Heart right ventricle (tissue), 16 donors: ENCODE measurements around the gene VARS2. TPM values are rescaled to one million over a fixed set of nuclear protein-coding genes. Genes with fewer than 3 reads are reported as not detected.
A peak's percentile ranks its signal among the peaks of the same experiment; 100 is the strongest.

Source experiments
- ATAC-seq, 8 donors: fragments of 200-7000 bp; cut with Tn5 transposase; one replicate each; pipeline ENCODE4 v1.9.1; 2020; ENCODE audit warnings: mild to moderate bottlenecking in 8 of 8, moderate library complexity in 8 of 8, moderate number of reproducible peaks in 1 of 8
- DNase-seq, 2 donors: peaks; one replicate each; pipeline ENCODE4 v3.0.0-alpha.2; 2020
- H3K27ac ChIP-seq, 10 donors: fragments of 200-600 bp; sonication (generic) in 2 of 10; one replicate each; pipeline versions ENCODE4 v1.5.0 to v1.8.0; 2020 to 2022; ENCODE audit warnings: mild to moderate bottlenecking in 3 of 10
- H3K27me3 ChIP-seq, 7 donors: fragments of 200-600 bp; one replicate each; pipeline ENCODE4 v1.8.0; 2021 to 2022; ENCODE audit warnings: mild to moderate bottlenecking in 2 of 7
- H3K36me3 ChIP-seq, 9 donors: fragments of 200-600 bp; sonication (generic) in 1 of 9; one replicate each; pipeline versions ENCODE4 v1.5.0 to v1.8.0; 2020 to 2022; ENCODE audit warnings: mild to moderate bottlenecking in 2 of 9
- H3K4me1 ChIP-seq, 9 donors: fragments of 200-600 bp; sonication (generic) in 1 of 9; one replicate each; pipeline versions ENCODE4 v1.5.0 to v1.8.0; 2020 to 2022; ENCODE audit warnings: mild to moderate bottlenecking in 4 of 9
- H3K4me3 ChIP-seq, 10 donors: fragments of 200-600 bp; sonication (generic) in 2 of 10; one replicate each; pipeline versions ENCODE4 v1.5.0 to v1.8.0; 2020 to 2022; ENCODE audit warnings: mild to moderate bottlenecking in 7 of 10, moderate library complexity in 2 of 10
- H3K9me3 ChIP-seq, 11 donors: fragments of 200-600 bp in 10 of 11; sonication (generic) in 2 of 11; one replicate each; pipeline versions ENCODE4 v1.5.0 to v1.8.0; 2013 to 2022; ENCODE audit warnings: mild to moderate bottlenecking in 2 of 11, control low read depth in 1 of 11, moderate library complexity in 1 of 11
- CTCF ChIP-seq, 9 donors: fragments of 200-600 bp; sonication (generic) in 2 of 9; IDR thresholded peaks; one replicate each; pipeline versions ENCODE4 v1.5.0 to v1.8.0; 2021 to 2022; ENCODE audit warnings: antibody characterized with exemption in 9 of 9, mild to moderate bottlenecking in 5 of 9, moderate library complexity in 1 of 9
- WGBS, 2 donors: extraction: QIAGEN DNeasy Blood & Tissue Kit; methylation state at CpG; one replicate each; pipeline ENCODE4 v1.1.7; 2013; ENCODE audit warnings: inconsistent platforms in 1 of 2; 5-methylcytosine and 5-hydroxymethylcytosine counted together
- intact Hi-C, 10 donors: fragments of 100-400 bp; cut with DNase I; formaldehyde crosslinking; loops; one replicate each; pipeline versions ENCODE4 v1.11.1 to v1.14.2; 2022
- polyA plus RNA-seq, 2 donors: library from polyadenylated mRNA; stranded (reverse); fragments of 200-250 nt; gene quantifications; one replicate each; pipeline ENCODE4 v1.2.3, GENCODE V29; 2013
- total RNA-seq, 10 donors: library from RNA; stranded (reverse); fragmentation: NEBNext Ultra II Directional in 3 of 10; extraction: Animal tissue kit (Norgen Biotek cat#: 25700) in 3 of 10; gene quantifications; one replicate each; pipeline versions ENCODE4 v1.2.1 to v1.2.4, GENCODE V29; 2021 to 2023
- donor health status: Arrhythmogenic right ventricular cardiomyopathy.
- donor health status: ischemic (EF 13 %, LVEDD 7.1; RV severe dilation, severe dysfunction).
- donor health status: healthy with polysubstance abuse.
- donor health status: DM: no; HTN: yes; CAD: no.
- donor health status: DM: no; HTN: no; CAD: no.
- donor health status: ischemic (EF 25% LVEDD 6.9; RV normal size, moderate dysfunction).
- donor health status: ischemic (EF 25% LVEDD 5.7; RV mildly dilated, moderate dysfunction).
- donor health status: healthy.
- donor health status: DM: yes; HTN: yes; CAD: no.
- donor health status: Ischemic cardiomyopathy.
- donor health status: ischemic (EF 35%, LVEDD 5.7; RV mildly dilated, moderate dysfunction).
- donor health status: nonischemic (EF 11% LVEDD 7.7; RV severe dilation, severe dysfunction).
- donor health status: DM: yes; HTN: yes; CAD: no.
- donor health status: PGD.
- donor health status: ischemic (EF 29% LVEDD 5.4; RV normal size, mild dysfunction).
- donor health status: nonischemic (EF 23%, LVEDD 6.1; RV moderate dilation, normal function).

Gene VARS2
- total and polyA plus RNA-seq, 12 donors = 9.3 to 28.4 (median 22.5) TPM

GRCh38 chr6:30885481-30885998 lies 28.5 kb upstream of the VARS2 start:
- Histone ChIP-seq H3K27me3 (peaks cover 0 to 22% (median 0%) of the 10 kb centered on the region in 7 donors), H3K9me3 (no peaks in the 10 kb centered on the region), H3K36me3 (peaks cover 0 to 18% (median 0%) of the 10 kb centered on the region in 9 donors), H3K4me3 (peak overlapping the region in 9 of 10 donors; percentile 53 to 96 (median 74)), H3K27ac (peak overlapping the region in 7 of 10 donors; percentile 19 to 90 (median 85)), H3K4me1 (peaks cover 13 to 67% (median 36%) of the 10 kb centered on the region in 9 donors)
- 25 to 40% methylated on average over 7 of the region's 7 CpGs for WGBS, 2 donors
- intact Hi-C loops = loop anchor here in 4 of 10 donors (1.0 to 10.0 kb wide), 4 partner anchors 23 to 201 kb away; partner anchors contain the start of genes FLOT1 (in 1 of the 4), GTF2H4 (in 1 of the 4), IER3 (in 1 of the 4) and PPP1R18 (in 1 of the 4)
- DNase-seq = no peak
- no peak for TF ChIP-seq CTCF (IDR thresholded peaks at IDR 0.05)
- peak in 4 of 8 donors; percentile 16 to 27 (median 20) for ATAC-seq

GRCh38 chr6:30885999-30886896 lies 27.8 kb upstream of the VARS2 start:
- WGBS, 2 donors = 19 to 29% methylated on average over 18 of the region's 18 CpGs
- Histone ChIP-seq H3K4me3 (peak overlapping the region in 9 of 10 donors; percentile 9 to 96 (median 74)), H3K4me1 (peaks cover 13 to 69% (median 36%) of the 10 kb centered on the region in 9 donors), H3K36me3 (peaks cover 0 to 25% (median 0%) of the 10 kb centered on the region in 9 donors), H3K27me3 (peaks cover 0 to 22% (median 0%) of the 10 kb centered on the region in 7 donors), H3K9me3 (no peaks in the 10 kb centered on the region), H3K27ac (peak overlapping the region in 7 of 10 donors; percentile 43 to 90 (median 85))
- ATAC-seq (peak in 6 of 8 donors; percentile 45 to 71 (median 58)), DNase-seq (peak in 1 of 2 donors; percentile 46)
- no peak for TF ChIP-seq CTCF (IDR thresholded peaks at IDR 0.05)
- intact Hi-C loops = loop anchor here in 4 of 10 donors (1.0 to 10.0 kb wide), 4 partner anchors 22 to 201 kb away; partner anchors contain the start of genes FLOT1 (in 1 of the 4), GTF2H4 (in 1 of the 4), IER3 (in 1 of the 4) and PPP1R18 (in 1 of the 4)

GRCh38 chr6:30886897-30887255 lies 27.2 kb upstream of the VARS2 start:
- no peak for TF ChIP-seq CTCF (IDR thresholded peaks at IDR 0.05)
- peak overlapping the region in 4 of 10 donors; percentile 43 to 90 (median 87) for H3K27ac ChIP-seq
- H3K27me3 ChIP-seq = peaks cover 0 to 22% (median 0%) of the 10 kb centered on the region in 7 donors
- no peaks in the 10 kb centered on the region for H3K9me3 ChIP-seq
- H3K36me3 ChIP-seq = peaks cover 0 to 28% (median 0%) of the 10 kb centered on the region in 9 donors
- intact Hi-C loops = loop anchor here in 3 of 10 donors (5.0 to 10.0 kb wide), 3 partner anchors 145 to 202 kb away; partner anchors contain the start of genes FLOT1 (in 1 of the 3), IER3 (in 1 of the 3) and PPP1R18 (in 1 of the 3)
- H3K4me3 ChIP-seq = no peak overlapping the region
- peaks cover 13 to 66% (median 36%) of the 10 kb centered on the region in 9 donors for H3K4me1 ChIP-seq
- no peak for DNase-seq
- ATAC-seq = no peak
